Central memory CD8-positive, alpha-beta T cell (primary cell): ENCODE measurements around the gene S100A1.
"Not testable (repeated sequence)": the region's sequence is repeated elsewhere in the genome, so short reads cannot be mapped to it uniquely, and the experiment has no call there.

Source experiments
- ATAC-seq: fragments of 150-1000 bp; cut with Tn5 transposase; replicated peaks from 2 replicates; pipeline ENCODE4 v1.10.0; 2022; ENCODE audit warnings: mild to moderate bottlenecking, moderate FRiP score, moderate number of reproducible peaks; ENCODE audit not compliant: poor library complexity, severe bottlenecking; ENCODE audit errors: extremely low read depth
- DNase-seq, 2 donors: peaks; one replicate each; pipeline ENCODE4 v3.0.0; 2021; ENCODE audit warnings: low spot score in 2 of 2
- H3K27ac Mint-ChIP-seq: one replicate; pipeline ENCODE4 v1.8.0; 2022; ENCODE audit warnings: low read depth, mild to moderate bottlenecking, moderate library complexity, mixed read lengths
- H3K27me3 Mint-ChIP-seq: one replicate; pipeline ENCODE4 v1.8.0; 2022; ENCODE audit warnings: mixed read lengths
- H3K36me3 Mint-ChIP-seq: one replicate; pipeline ENCODE4 v1.8.0; 2022; ENCODE audit warnings: mild to moderate bottlenecking, moderate library complexity, mixed read lengths; ENCODE audit not compliant: insufficient read depth
- H3K4me1 Mint-ChIP-seq: one replicate; pipeline ENCODE4 v1.8.0; 2022; ENCODE audit warnings: mixed read lengths
- H3K4me3 Mint-ChIP-seq: one replicate; pipeline ENCODE4 v1.8.0; 2022; ENCODE audit warnings: mild to moderate bottlenecking, moderate library complexity, mixed read lengths
- H3K9me3 Mint-ChIP-seq: one replicate; pipeline ENCODE4 v1.8.0; 2022; ENCODE audit warnings: mixed read lengths

The S100A1 gene

DNA sequence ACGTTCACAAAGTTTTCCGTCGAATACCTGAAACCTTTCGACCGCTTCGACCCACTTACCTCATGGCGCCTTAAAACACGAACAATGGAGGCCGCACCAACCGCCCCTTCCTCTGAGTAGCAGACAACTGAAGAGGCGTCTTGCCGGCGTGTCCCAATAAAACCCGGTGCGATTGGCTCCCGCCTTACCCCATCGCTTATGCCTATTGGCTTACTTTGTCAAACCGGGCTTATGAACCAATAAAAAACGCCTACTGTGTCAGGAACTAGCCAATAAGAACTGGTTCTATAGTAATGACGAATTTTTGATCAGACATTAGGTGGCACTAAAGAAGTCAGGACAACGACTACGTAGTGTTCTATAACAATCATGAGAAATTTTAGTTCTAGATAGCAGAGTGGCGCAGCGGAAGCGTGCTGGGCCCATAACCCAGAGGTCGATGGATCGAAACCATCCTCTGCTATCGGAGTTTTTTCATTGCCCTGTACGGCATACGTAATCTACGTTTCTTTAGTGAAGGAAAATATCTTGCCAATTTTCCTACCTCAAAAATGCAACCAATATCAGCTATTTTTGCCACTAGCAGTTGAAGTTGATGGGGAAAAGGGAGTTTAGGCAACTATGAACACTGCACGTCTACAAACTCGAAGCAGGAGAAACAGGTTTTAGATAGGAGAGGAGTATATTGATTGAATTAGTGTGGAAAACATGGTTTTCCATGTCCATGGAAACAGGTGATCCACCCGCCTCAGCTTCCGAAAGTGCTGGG lies 42.8 kb downstream of the S100A1 start, which contains the start of gene ILF2:
Gene ILF2 (minus strand): TSS at position 135 of the 769 bp plus-strand sequence. CDS start 71 bp downstream, at position 64.
- ATAC-seq (peak; percentile 93), DNase-seq (peak; percentile 92 to 97)
- no peaks in the 10 kb centered on the region for H3K9me3 Mint-ChIP-seq
- H3K4me3 Mint-ChIP-seq: no peak within 1 kb of the TSS
- peaks cover 31% of the 10 kb centered on the region for H3K36me3 Mint-ChIP-seq
- H3K27ac Mint-ChIP-seq: no peak within 1 kb of the TSS
- no peaks in the 10 kb centered on the region for H3K27me3 Mint-ChIP-seq
- H3K4me1 Mint-ChIP-seq: peaks cover 10% of the 10 kb centered on the region

DNA sequence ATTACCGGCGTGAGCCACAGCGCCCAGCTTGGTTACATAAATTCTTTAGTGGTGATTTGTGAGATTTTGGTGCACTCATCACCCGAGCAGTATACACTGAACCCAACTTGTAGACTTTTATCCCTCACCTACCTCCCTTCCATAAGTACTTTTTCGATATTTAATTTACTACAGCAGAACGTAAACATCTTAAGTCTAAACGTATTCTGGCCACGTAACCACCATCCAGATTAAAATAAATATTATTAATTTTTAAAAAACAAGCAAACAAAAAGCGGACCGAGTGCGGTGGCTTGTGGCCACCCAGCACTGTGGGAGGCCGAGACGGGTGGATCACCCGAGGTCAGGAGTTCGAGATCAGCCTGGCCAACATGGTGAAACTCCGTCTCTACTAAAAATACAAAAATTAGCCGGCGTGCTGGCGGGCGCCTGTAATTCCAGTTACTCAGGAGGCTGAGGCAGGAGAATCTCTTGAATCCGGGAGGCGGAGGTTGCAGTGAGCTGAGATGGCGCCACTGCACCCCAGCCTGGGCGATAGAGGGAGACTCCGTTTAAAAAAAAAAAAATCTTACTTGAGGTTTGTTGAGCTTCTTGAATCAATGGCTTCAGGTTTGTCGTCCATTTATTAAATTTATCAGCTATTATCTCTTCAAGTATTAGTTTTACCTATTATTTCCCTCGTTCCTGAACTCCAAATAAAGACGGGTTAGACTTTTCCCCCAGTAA lies 43.6 kb downstream of the S100A1 start:
- Mint-ChIP-seq H3K4me1 (peaks cover 10% of the 10 kb centered on the region), H3K27ac (peak overlapping the region; percentile 61), H3K36me3 (peaks cover 24% of the 10 kb centered on the region)
- DNase-seq (peak; percentile 30 to 38), ATAC-seq (peak; percentile 53)
- not testable (repeated sequence) for H3K9me3 Mint-ChIP-seq, H3K4me3 Mint-ChIP-seq, H3K27me3 Mint-ChIP-seq

DNA sequence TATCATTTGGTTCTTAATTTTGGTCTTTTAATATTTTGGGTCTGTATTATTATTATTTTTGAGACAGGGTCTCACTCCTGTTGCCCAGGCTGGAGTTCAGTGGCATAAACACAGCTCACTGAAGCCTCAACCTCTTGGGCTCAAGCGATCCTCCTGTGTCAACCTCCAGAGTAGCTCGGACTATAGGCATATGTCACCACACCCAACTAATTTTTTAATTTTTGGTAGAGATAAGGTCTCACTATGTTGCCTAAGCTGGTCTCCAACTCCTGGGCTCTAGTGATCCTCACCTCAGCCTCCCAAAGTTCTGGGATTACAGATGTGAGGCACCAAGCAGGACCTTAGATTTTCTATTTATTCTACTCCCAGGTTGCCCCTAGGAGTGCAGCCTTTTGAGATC lies 45.3 kb downstream of the S100A1 start:
- no peak overlapping the region for H3K27ac Mint-ChIP-seq
- no peaks in the 10 kb centered on the region for H3K9me3 Mint-ChIP-seq
- DNase-seq (no peak), ATAC-seq (no peak)
- H3K4me1 Mint-ChIP-seq: peaks cover 12% of the 10 kb centered on the region
- H3K4me3 Mint-ChIP-seq: peak overlapping the region; percentile 41
- H3K27me3 Mint-ChIP-seq: peaks cover 22% of the 10 kb centered on the region
- peaks cover 8% of the 10 kb centered on the region for H3K36me3 Mint-ChIP-seq

DNA sequence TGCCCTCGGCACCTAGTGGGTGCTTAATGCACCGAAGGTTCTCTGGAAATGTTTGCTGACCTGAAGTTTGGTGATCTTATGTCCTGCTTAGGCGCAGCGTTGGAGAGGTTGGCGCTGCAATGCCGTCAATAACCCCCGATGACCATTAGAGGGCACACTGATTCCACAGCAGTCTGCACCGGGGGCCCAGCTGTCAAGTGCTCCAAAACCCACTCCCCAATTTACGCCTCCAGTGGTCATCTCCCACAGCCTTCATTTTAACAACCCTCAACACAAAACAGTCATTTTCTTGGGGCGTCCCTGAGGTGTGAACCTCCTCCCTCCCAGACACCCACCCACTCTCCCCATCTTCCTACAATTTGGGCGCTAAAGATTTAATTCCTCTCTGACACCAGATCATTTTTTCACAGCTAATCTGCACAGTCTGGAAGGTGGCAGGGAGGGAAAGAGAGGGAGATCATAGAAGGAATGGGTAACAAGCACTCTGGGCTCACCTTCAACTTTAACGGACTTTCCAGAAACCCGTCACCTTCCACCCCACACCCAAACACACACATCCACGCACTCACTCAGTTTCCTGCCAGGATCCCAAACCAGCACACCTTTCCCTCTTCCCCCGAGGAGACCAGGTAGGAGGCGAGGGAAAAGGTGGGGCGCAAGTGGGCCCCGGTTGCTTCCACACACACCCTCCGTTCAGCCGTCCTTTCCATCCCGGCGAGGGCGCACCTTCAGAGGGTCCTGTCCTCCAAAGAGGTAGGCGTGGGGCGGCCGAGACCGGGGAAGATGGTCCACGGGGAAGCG lies 49.7 kb downstream of the S100A1 start:
- Mint-ChIP-seq H3K4me1 (peaks cover 27% of the 10 kb centered on the region), H3K36me3 (peaks cover 2% of the 10 kb centered on the region), H3K27ac (peak overlapping the region; percentile 87), H3K4me3 (peak overlapping the region; percentile 68), H3K9me3 (no peaks in the 10 kb centered on the region), H3K27me3 (peaks cover 62% of the 10 kb centered on the region)
- DNase-seq (peak in 1 of 2 donors; percentile 22), ATAC-seq (peak; percentile 21)

DNA sequence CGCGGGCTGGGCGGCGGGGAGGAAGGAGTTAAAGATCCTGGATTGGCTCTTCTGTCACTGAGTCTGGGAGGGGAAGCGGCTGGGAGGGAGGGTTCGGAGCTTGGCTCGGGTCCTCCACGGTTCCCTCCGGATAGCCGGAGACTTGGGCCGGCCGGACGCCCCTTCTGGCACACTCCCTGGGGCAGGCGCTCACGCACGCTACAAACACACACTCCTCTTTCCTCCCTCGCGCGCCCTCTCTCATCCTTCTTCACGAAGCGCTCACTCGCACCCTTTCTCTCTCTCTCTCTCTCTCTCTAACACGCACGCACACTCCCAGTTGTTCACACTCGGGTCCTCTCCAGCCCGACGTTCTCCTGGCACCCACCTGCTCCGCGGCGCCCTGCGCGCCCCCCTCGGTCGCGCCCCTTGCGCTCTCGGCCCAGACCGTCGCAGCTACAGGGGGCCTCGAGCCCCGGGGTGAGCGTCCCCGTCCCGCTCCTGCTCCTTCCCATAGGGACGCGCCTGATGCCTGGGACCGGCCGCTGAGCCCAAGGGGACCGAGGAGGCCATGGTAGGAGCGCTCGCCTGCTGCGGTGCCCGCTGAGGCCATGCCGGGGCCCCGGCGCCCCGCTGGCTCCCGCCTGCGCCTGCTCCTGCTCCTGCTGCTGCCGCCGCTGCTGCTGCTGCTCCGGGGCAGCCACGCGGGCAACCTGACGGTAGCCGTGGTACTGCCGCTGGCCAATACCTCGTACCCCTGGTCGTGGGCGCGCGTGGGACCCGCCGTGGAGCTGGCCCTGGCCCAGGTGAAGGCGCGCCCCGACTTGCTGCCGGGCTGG lies 50.5 kb downstream of the S100A1 start, which contains the start of gene NPR1:
Gene NPR1 (plus strand): TSS at position 170 of the 818 bp plus-strand sequence. CDS start 421 bp downstream, at position 591.
- no peaks in the 10 kb centered on the region for H3K9me3 Mint-ChIP-seq
- peaks cover 27% of the 10 kb centered on the region for H3K4me1 Mint-ChIP-seq
- peak within 1 kb of the TSS; percentile 68 for H3K4me3 Mint-ChIP-seq
- ATAC-seq (peak; percentile 67), DNase-seq (peak in 1 of 2 donors; percentile 16)
- peaks cover 70% of the 10 kb centered on the region for H3K27me3 Mint-ChIP-seq
- H3K27ac Mint-ChIP-seq: peak within 1 kb of the TSS; percentile 87
- no peaks in the 10 kb centered on the region for H3K36me3 Mint-ChIP-seq

DNA sequence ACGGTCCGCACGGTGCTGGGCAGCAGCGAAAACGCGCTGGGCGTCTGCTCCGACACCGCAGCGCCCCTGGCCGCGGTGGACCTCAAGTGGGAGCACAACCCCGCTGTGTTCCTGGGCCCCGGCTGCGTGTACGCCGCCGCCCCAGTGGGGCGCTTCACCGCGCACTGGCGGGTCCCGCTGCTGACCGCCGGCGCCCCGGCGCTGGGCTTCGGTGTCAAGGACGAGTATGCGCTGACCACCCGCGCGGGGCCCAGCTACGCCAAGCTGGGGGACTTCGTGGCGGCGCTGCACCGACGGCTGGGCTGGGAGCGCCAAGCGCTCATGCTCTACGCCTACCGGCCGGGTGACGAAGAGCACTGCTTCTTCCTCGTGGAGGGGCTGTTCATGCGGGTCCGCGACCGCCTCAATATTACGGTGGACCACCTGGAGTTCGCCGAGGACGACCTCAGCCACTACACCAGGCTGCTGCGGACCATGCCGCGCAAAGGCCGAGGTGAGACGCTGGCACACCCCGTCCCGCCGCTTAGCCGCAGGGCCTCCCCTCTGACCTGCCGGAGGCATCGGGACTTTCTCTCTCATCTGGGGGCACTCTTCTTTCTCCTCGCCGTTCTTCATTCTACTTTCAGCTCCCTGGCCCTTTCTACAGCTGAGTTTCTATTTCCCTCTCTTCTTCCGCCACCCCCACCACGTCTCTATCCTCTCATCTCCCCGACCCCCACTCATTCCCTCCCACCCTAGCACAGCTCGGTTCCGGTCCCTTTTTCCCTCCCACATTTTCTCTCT lies 51.3 kb downstream of the S100A1 start:
- Mint-ChIP-seq H3K4me1 (peaks cover 27% of the 10 kb centered on the region), H3K4me3 (peak overlapping the region; percentile 68), H3K27ac (no peak overlapping the region), H3K9me3 (no peaks in the 10 kb centered on the region), H3K27me3 (peaks cover 78% of the 10 kb centered on the region), H3K36me3 (no peaks in the 10 kb centered on the region)
- peak in 1 of 2 donors; percentile 19 for DNase-seq
- ATAC-seq: peak; percentile 45

GRCh38 chr1:153680120-153680403 lies 51.8 kb downstream of the S100A1 start:
- DNase-seq: no peak
- Mint-ChIP-seq H3K27me3 (peaks cover 81% of the 10 kb centered on the region), H3K4me1 (peaks cover 27% of the 10 kb centered on the region), H3K4me3 (peak overlapping the region; percentile 68), H3K36me3 (no peaks in the 10 kb centered on the region), H3K9me3 (no peaks in the 10 kb centered on the region), H3K27ac (no peak overlapping the region)
- ATAC-seq: no peak
